GM12878 (cell line): ENCODE data around the gene SIT1. TPM values are rescaled to one million over a fixed set of nuclear protein-coding genes. Genes with fewer than 3 reads are reported as not detected.

Experiments used
- CBX3 ChIP-seq: fragments of 200-600 bp; sonication (generic); IDR thresholded peaks from 2 replicates; pipeline ENCODE4 v1.6.1; 2016; ENCODE audit warnings: low read depth, borderline replicate concordance
- CHD4 ChIP-seq: fragments of 200-600 bp; sonication (generic); IDR thresholded peaks from 2 replicates; pipeline ENCODE4 v1.6.1; 2016; ENCODE audit warnings: mild to moderate bottlenecking
- GABPA ChIP-seq: IDR thresholded peaks from 2 replicates; pipeline ENCODE4 v1.6.1; 2014; ENCODE audit warnings: antibody characterized with exemption, low read depth, mild to moderate bottlenecking, inconsistent platforms
- GATAD2B ChIP-seq: fragments of 450-650 bp; conservative IDR thresholded peaks from 2 replicates; pipeline ENCODE4 v1.6.1; 2017; ENCODE audit warnings: low read depth, mild to moderate bottlenecking, moderate library complexity
- MEF2B ChIP-seq: fragments of 450-650 bp; IDR thresholded peaks from 2 replicates; pipeline ENCODE4 v1.6.1; 2018; ENCODE audit warnings: mild to moderate bottlenecking, moderate library complexity; ENCODE audit not compliant: partially characterized antibody, poor library complexity, severe bottlenecking
- POLR2A ChIP-seq: IDR thresholded peaks from 2 replicates; pipeline ENCODE4 v1.6.1; 2011; ENCODE audit warnings: low read depth, mild to moderate bottlenecking, low read length
- SIN3A ChIP-seq: IDR thresholded peaks from 2 replicates; pipeline ENCODE4 v1.6.1; 2012; ENCODE audit warnings: low read depth, low read length, improper control_type of control experiment
- TAF1 ChIP-seq: IDR thresholded peaks from 2 replicates; pipeline ENCODE4 v1.6.1; 2011; ENCODE audit warnings: mild to moderate bottlenecking, low read depth, low read length, borderline replicate concordance
- TCF12 ChIP-seq: IDR thresholded peaks from 2 replicates; pipeline ENCODE4 v1.6.1; 2011; ENCODE audit warnings: low read depth, mild to moderate bottlenecking, low read length
- TCF3 ChIP-seq: IDR thresholded peaks from 2 replicates; pipeline ENCODE4 v1.6.1; 2012; ENCODE audit warnings: low read depth, mild to moderate bottlenecking, low read length, borderline replicate concordance; ENCODE audit not compliant: insufficient read depth
- polyA plus RNA-seq, 11 experiments: library from polyadenylated mRNA; depleted of rRNA in 4 of 11; unstranded in 6 of 11; stranded (reverse) in 5 of 11; fragments of >200 nt; fragmentation: Nextera tagmentation in 4 of 11; fragmentation: Illumina TruSeq in 1 of 11; extraction: Ambion mirVana in 4 of 11; extraction: Trizol in 1 of 11; gene quantifications; 1 replicate in 1 of 11; 2 replicates in 10 of 11; pipeline versions ENCODE4 v1.2.1 to v1.2.3, GENCODE V29; 2011 to 2016; ENCODE audit warnings: inconsistent platforms in 2 of 11, missing spikeins in 2 of 11, low read depth in 1 of 11
- total RNA-seq, 4 experiments: library from RNA; depleted of rRNA in 3 of 4; stranded (reverse); fragments of >200 nt in 3 of 4; fragmentation: Illumina TruSeq in 1 of 4; extraction: Trizol in 1 of 4; gene quantifications; 2 replicates each; pipeline versions ENCODE4 v1.2.1 to v1.2.3, GENCODE V29; 2013 to 2021
- TF ChIP-seq, protein P1 (sequence below): fragments of 450-650 bp; IDR thresholded peaks from 2 replicates; pipeline ENCODE4 v1.6.1; 2017; ENCODE audit warnings: mild to moderate bottlenecking, moderate library complexity
- TF ChIP-seq, protein P2 (sequence below): fragments of 450-650 bp; conservative IDR thresholded peaks from 2 replicates; pipeline ENCODE4 v1.6.1; 2017; ENCODE audit warnings: mild to moderate bottlenecking, moderate library complexity
- TF ChIP-seq, protein P3 (sequence below): fragments of 450-650 bp; IDR thresholded peaks from 2 replicates; pipeline ENCODE4 v1.6.1; 2016; ENCODE audit warnings: mild to moderate bottlenecking

SIT1 gene
- total and polyA plus RNA-seq, 10 of the 15 experiments (the other 5 are each of a cell fraction or from before 2014, with no cell fraction given) = 0.97 to 137 (median 59.7) TPM

DNA sequence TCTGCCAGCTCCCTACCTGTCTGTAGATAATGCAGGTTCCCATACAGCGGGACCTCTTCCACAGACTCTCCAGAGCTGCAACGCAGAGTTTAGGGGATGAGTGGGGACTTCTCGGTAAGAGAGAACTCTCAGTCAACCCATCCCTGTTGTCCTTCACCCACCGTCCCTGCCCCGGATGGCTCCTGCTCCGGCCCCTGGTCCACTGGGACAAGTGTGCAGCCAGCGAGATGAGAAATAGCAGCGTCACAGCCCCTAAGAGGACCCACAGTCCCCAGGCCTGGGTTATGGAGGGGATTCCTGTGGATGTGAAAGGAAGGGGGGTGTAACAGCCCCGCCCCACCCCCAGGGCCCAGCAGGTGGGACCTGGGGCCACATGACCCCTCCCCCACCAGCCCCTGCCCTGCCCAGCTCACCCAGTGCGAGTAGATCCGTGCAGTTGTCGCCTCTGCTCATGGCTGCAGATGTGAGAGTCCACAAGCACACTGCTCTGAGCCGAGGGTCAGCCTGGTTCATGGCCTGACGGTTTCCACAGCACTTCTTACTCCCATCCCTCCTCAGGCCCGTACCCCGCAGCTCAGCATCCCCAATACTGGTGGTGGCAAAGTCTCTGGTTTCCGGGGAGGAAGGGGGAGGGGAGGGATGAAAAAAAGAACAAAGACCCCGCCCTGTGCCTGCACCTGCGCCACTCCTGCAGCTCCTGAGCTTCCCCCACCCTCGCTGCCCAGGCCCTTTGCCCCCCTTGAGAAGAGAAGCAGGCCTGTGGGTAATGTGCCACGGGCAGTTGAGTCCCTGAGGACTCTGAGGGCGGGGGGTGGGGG, at the start of gene SIT1 (continued):
- TF ChIP-seq, protein P1, sequence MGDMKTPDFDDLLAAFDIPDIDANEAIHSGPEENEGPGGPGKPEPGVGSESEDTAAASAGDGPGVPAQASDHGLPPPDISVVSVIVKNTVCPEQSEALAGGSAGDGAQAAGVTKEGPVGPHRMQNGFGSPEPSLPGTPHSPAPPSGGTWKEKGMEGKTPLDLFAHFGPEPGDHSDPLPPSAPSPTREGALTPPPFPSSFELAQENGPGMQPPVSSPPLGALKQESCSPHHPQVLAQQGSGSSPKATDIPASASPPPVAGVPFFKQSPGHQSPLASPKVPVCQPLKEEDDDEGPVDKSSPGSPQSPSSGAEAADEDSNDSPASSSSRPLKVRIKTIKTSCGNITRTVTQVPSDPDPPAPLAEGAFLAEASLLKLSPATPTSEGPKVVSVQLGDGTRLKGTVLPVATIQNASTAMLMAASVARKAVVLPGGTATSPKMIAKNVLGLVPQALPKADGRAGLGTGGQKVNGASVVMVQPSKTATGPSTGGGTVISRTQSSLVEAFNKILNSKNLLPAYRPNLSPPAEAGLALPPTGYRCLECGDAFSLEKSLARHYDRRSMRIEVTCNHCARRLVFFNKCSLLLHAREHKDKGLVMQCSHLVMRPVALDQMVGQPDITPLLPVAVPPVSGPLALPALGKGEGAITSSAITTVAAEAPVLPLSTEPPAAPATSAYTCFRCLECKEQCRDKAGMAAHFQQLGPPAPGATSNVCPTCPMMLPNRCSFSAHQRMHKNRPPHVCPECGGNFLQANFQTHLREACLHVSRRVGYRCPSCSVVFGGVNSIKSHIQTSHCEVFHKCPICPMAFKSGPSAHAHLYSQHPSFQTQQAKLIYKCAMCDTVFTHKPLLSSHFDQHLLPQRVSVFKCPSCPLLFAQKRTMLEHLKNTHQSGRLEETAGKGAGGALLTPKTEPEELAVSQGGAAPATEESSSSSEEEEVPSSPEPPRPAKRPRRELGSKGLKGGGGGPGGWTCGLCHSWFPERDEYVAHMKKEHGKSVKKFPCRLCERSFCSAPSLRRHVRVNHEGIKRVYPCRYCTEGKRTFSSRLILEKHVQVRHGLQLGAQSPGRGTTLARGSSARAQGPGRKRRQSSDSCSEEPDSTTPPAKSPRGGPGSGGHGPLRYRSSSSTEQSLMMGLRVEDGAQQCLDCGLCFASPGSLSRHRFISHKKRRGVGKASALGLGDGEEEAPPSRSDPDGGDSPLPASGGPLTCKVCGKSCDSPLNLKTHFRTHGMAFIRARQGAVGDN = peak; percentile 76
- TF ChIP-seq CHD4 = no peak
- TF ChIP-seq TCF12 = 0 out of 2 replicates have a peak, but pooled peaks have one; percentile 3
- TF ChIP-seq POLR2A = peak; percentile 75
- TF ChIP-seq, protein P2, sequence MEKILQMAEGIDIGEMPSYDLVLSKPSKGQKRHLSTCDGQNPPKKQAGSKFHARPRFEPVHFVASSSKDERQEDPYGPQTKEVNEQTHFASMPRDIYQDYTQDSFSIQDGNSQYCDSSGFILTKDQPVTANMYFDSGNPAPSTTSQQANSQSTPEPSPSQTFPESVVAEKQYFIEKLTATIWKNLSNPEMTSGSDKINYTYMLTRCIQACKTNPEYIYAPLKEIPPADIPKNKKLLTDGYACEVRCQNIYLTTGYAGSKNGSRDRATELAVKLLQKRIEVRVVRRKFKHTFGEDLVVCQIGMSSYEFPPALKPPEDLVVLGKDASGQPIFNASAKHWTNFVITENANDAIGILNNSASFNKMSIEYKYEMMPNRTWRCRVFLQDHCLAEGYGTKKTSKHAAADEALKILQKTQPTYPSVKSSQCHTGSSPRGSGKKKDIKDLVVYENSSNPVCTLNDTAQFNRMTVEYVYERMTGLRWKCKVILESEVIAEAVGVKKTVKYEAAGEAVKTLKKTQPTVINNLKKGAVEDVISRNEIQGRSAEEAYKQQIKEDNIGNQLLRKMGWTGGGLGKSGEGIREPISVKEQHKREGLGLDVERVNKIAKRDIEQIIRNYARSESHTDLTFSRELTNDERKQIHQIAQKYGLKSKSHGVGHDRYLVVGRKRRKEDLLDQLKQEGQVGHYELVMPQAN = no peak
- TF ChIP-seq SIN3A = no peak
- TF ChIP-seq CBX3 = no peak
- TF ChIP-seq GATAD2B = peak; percentile 50; the same call in 1 of the 2 replicates
- 0 out of 2 replicates have a peak, but pooled peaks have one; percentile 10 for TF ChIP-seq TCF3
- peak; percentile 62 for TF ChIP-seq MEF2B
- TF ChIP-seq GABPA = no peak
- TF ChIP-seq, protein P3, sequence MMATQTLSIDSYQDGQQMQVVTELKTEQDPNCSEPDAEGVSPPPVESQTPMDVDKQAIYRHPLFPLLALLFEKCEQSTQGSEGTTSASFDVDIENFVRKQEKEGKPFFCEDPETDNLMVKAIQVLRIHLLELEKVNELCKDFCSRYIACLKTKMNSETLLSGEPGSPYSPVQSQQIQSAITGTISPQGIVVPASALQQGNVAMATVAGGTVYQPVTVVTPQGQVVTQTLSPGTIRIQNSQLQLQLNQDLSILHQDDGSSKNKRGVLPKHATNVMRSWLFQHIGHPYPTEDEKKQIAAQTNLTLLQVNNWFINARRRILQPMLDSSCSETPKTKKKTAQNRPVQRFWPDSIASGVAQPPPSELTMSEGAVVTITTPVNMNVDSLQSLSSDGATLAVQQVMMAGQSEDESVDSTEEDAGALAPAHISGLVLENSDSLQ = no peak
- TF ChIP-seq TAF1 = peak; percentile 28; the same call in 1 of the 2 replicates
